GM19455 (cell line): Measurements from ENCODE around the gene SELENBP1.
"Not testable (repeated sequence)": the region's sequence is repeated elsewhere in the genome, so short reads cannot be mapped to it uniquely, and the experiment has no call there.

Experiments
- ATAC-seq: cut with Tn5 transposase; IDR thresholded peaks from one replicate; pipeline ENCODE4 v1.9.1; 2021; ENCODE audit not compliant: unreplicated experiment

SELENBP1 gene

GRCh38 chr1:151384584-151384983 lies 12.1 kb upstream of the SELENBP1 start:
- ATAC-seq, result no peak

GRCh38 chr1:151377150-151377884 lies 4.8 kb upstream of the SELENBP1 start:
- no peak for ATAC-seq

GRCh38 chr1:151373196-151373595 lies 691 bp upstream of the SELENBP1 start:
- ATAC-seq, result no peak

- no peak for ATAC-seq
Observed at GRCh38 chr1:151371370-151372057, 991 bp downstream of the SELENBP1 start.

- no peak for ATAC-seq
Observed at GRCh38 chr1:151370211-151370911, 2.1 kb downstream of the SELENBP1 start.

- no peak for ATAC-seq
Observed at GRCh38 chr1:151369621-151370048, 2.9 kb downstream of the SELENBP1 start.

- no peak for ATAC-seq
Observed at GRCh38 chr1:151369302-151369610, 3.2 kb downstream of the SELENBP1 start.

DNA sequence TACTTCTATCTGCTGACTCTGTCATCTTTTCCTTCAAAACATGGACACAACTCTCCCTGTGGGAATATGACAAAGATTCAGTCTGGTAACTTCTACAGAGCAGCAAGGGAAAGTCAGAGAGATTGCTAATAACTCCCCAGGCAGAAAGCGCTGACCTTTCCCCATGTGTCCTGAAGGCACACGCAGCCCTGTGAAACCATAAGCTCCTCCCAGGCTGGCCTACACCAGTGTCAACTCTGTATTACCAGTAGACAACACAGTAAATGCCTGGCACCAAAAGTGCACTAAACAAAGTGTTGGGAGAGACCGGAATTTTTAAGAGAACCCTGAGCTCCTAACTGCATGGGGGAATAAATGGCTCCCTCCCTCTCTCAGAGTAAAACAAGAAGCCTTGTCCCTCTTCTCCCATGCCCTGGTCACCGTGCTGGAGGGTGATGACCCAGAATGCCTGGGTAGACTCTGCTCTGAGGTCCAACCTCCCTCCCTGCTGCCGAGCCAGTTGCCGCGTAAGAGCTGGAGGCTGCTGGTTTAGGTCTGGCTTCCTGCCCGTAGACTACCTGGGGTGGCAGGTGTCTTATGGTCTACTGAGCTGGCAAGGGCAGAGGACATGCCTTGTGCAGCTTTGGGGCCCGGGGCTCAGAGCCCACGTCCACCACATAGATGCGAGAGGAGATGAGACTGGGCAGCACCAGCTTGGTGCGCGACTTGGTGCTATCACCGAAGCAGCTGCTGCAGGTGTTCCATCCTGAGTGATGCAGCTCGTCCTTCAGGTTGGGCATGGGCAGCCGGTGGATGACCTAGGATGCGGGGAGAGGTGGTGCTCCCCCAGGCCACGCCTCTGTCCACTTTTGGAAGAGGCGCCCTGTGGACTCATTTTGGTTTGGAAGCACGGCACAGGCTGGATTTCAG lies 3.9 kb downstream of the SELENBP1 start:
- no peak for ATAC-seq

DNA sequence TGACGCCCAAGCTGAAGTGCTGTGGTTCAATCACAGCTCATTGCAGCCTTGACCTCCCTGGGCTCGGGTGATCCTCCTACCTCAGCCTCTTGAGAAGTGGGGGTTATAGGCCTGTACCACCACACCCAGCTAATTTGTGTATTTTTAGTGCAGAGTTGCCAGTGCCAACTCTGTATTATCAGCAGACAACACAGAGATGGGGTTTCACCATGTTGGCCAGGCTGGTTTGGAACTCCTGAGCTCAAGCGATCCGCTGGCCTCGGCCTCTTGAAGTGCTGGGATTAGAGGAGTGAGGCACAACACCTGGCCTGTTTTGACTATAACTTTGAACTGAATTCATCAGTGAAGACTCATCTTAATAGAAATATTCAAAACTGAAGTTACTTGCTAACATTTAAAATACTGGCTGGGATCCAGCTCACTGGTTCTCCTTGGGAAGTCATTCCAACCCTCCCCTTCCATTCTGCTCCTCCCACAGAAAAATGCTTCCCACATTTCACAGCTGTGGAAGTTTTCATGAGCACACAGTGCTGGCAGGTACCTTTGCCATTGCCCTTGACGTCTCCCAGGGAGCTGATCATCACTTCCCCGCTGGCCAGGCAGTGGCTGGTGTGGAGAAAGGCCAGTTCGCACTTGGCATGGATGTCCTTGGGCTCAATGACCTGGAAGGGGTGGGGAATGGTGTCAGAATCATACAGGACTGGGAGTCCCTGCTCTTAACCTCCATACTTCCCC lies 4.7 kb downstream of the SELENBP1 start:
- no peak for ATAC-seq

DNA sequence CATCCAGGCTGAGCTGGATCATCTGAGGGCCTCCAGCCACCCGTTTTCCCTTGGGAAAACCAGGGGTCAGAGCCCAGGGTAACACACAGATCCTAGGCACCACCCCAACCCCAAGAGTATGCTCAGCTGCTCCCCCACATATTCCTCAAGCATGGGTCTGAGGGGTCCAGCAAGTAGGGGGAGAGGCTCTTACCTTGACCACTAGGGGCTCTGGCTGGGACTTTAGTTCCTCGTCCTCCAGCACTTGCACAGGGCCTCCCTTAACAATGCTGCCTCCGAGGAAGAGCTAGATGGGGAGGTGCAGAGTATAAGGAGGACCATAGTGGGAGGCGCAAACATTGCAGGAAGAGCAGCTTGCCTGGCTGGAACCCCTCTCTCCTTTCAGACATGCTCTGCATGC lies 7.5 kb downstream of the SELENBP1 start:
- no peak for ATAC-seq

- no peak for ATAC-seq
Observed at GRCh38 chr1:151362308-151363155, 10.0 kb downstream of the SELENBP1 start.

DNA sequence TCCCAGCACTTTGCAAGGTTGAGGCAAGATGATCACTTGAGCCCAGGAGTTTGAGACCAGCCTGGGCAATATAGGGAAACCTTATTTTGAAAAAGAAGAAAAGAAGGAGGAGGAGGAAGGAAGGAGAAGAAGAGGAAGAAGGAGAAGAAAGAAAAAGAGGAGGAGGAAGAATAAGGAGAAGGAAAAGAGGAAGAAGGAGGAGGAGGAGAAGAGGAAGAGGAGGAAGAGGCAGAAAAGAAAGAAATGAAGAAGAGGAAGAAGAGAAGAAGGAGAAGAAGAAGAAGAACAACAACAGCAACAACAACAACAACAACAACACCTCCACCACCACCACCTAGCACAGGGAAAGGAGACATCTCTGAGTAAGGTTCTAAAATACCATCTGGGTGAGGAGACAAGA lies 10.6 kb downstream of the SELENBP1 start:
- ATAC-seq, result no peak

GRCh38 chr1:151356696-151357095 lies 15.8 kb downstream of the SELENBP1 start:
- ATAC-seq, result no peak

DNA sequence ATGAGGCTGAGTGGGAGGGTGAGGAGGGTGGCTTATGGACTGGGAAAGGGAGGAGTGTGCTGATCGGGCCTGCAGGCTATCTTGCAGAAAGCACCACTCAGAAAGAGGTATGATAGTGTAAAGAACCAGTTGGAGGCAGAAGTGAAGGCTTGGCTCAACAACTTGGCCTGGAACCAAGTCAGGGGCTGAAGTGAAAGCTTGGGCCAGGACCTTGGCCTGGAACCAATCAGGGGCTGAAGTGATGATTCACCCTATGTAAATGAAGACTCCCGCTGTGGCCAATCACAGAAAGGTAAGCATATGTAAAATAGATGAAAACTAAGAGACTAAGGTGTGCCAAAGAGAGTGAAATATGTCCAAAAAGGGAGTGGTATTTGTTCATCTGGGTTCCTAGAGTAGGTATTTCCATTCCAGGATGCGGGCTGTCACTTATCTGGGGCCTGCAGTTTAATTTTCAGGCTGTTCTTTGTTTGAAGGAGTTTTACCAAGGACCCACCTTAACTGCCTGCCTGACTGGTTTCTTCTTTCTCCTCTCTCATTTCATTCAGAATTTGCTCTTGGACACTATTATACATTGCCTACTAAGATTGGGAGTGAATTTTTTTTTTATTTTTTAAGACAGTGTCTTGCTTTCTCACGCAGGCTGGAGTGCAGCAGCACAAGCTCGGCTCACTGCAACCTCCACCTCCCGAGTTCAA lies 20.3 kb downstream of the SELENBP1 start:
- no peak for ATAC-seq

GRCh38 chr1:151350323-151350722 lies 22.2 kb downstream of the SELENBP1 start:
- ATAC-seq, result not testable (repeated sequence)

DNA sequence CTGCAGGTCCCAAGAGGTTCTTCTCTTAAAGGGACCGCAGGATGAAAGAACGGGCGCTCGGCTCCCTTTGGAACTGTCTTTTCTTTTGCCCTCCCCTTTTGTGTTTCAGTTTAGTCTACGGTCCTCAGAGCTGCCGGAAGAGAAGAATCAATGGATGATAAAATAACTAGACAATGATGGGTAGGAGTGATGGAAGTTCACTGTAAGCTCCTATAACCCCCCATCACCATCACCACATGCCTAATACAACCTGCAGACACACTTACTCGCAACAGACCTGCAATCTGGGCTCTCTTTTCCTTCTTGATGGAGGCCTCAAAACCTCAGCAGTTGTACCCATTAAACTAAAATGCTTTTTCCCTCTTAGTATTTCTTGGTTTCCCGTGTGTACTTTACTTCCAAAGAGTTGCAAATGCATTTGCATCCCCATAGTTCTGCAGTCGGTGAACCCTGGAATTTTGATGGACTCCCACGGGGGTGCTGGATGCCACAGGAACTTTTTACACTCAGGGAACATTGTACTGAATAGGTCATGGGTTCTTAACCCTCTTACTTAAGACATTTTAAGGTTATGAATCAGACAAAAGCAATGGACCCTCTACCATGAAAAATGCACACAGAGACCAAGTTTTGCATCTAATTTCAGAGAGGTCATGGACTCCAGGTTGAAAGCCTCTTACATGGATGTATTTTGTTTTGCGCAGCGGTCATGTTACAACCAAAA lies 24.8 kb downstream of the SELENBP1 start:
- ATAC-seq, result no peak

- ATAC-seq, result peak; percentile 95
Observed at GRCh38 chr1:151346769-151347522, 25.6 kb downstream of the SELENBP1 start, which contains the start of gene RFX5. RFX5 (minus strand) TSS chr1:151347252; CDS start chr1:151346320, 932 bp downstream.
